MCF 10A (cell line): ENCODE data around the gene NLRP9. TPM values are rescaled to one million over a fixed set of nuclear protein-coding genes. Genes with fewer than 3 reads are reported as not detected.

Experiments used
- BruUV-seq: library from RNA; stranded (reverse); fragments of 400-500 nt; replicated peaks from 2 replicates; lab custom pipeline; 2021; lab: Mats Ljungman, UMichigan
- CTCF ChIA-PET: fragments of 300-600 bp; sonication (Branson Sonifier 250); formaldehyde crosslinking; extraction: SDS; loops from one replicate; lab custom pipeline; 2021; ENCODE audit warnings: antibody characterized with exemption, inconsistent platforms; lab: Yijun Ruan, JAX
- POLR2A ChIA-PET: fragments of 300-600, 350-650 bp; sonication (Branson Sonifier 250); formaldehyde crosslinking; extraction: SDS; loops from one replicate; lab custom pipeline; 2020; ENCODE audit warnings: antibody characterized with exemption, inconsistent platforms; lab: Yijun Ruan, JAX
- DNase-seq: peaks from one replicate; pipeline ENCODE4 v3.0.0-alpha.2; 2018; ENCODE audit not compliant: unreplicated experiment
- H3K27ac Mint-ChIP-seq: one replicate; pipeline ENCODE4 v1.8.0; 2022; ENCODE audit warnings: mild to moderate bottlenecking, low read depth, mixed read lengths; ENCODE audit not compliant: unreplicated experiment
- H3K27me3 Mint-ChIP-seq: one replicate; pipeline ENCODE4 v1.8.0; 2022; ENCODE audit warnings: mixed read lengths; ENCODE audit not compliant: insufficient read depth, unreplicated experiment
- H3K36me3 Mint-ChIP-seq: one replicate; pipeline ENCODE4 v1.8.0; 2022; ENCODE audit warnings: mild to moderate bottlenecking, moderate library complexity, mixed read lengths; ENCODE audit not compliant: insufficient read depth, unreplicated experiment
- H3K4me1 Mint-ChIP-seq: one replicate; pipeline ENCODE4 v1.8.0; 2022; ENCODE audit warnings: mixed read lengths; ENCODE audit not compliant: insufficient read depth, unreplicated experiment
- H3K4me3 Mint-ChIP-seq: one replicate; pipeline ENCODE4 v1.8.0; 2022; ENCODE audit warnings: mild to moderate bottlenecking, moderate library complexity, mixed read lengths; ENCODE audit not compliant: unreplicated experiment
- H3K9me3 Mint-ChIP-seq: one replicate; pipeline ENCODE4 v1.8.0; 2022; ENCODE audit warnings: mixed read lengths; ENCODE audit not compliant: unreplicated experiment
- intact Hi-C: fragments of 100-400 bp; cut with micrococcal nuclease; formaldehyde crosslinking; loops from 2 replicates; pipeline ENCODE4 v1.14.1; 2022
- total RNA-seq: library from RNA; stranded (reverse); gene quantifications from 2 replicates; pipeline ENCODE4 v1.2.3, GENCODE V29; 2022
- TF ChIP-seq, protein P1 (sequence below): fragments of 200-600 bp; IDR thresholded peaks from one replicate; pipeline ENCODE4 v1.8.0; 2022; ENCODE audit warnings: antibody characterized with exemption, mild to moderate bottlenecking; ENCODE audit not compliant: unreplicated experiment

NLRP9 gene
- total RNA-seq, 1 experiment from 2014 or later, result not detected

- BruUV-seq, result no TSS peak
- Mint-ChIP-seq H3K9me3 (no peaks in the 10 kb centered on the region), H3K4me3 (no peak overlapping the region), H3K4me1 (no peaks in the 10 kb centered on the region), H3K27ac (no peak overlapping the region), H3K27me3 (no peaks in the 10 kb centered on the region), H3K36me3 (peaks cover 50% of the 10 kb centered on the region)
- intact Hi-C loops, result no loop called here
- ChIA-PET CTCF (interaction anchor here (1.0 kb wide), 1 partner anchor 9 kb away, joined by 4 read pairs; no protein-coding TSS in a partner anchor), POLR2A (no interaction called here)
- TF ChIP-seq, protein P1, sequence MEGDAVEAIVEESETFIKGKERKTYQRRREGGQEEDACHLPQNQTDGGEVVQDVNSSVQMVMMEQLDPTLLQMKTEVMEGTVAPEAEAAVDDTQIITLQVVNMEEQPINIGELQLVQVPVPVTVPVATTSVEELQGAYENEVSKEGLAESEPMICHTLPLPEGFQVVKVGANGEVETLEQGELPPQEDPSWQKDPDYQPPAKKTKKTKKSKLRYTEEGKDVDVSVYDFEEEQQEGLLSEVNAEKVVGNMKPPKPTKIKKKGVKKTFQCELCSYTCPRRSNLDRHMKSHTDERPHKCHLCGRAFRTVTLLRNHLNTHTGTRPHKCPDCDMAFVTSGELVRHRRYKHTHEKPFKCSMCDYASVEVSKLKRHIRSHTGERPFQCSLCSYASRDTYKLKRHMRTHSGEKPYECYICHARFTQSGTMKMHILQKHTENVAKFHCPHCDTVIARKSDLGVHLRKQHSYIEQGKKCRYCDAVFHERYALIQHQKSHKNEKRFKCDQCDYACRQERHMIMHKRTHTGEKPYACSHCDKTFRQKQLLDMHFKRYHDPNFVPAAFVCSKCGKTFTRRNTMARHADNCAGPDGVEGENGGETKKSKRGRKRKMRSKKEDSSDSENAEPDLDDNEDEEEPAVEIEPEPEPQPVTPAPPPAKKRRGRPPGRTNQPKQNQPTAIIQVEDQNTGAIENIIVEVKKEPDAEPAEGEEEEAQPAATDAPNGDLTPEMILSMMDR, result no peak
- DNase-seq, result no peak
These were observed 37.4 kb downstream of the NLRP9 start for GRCh38 chr19:55700813-55701212.

DNA sequence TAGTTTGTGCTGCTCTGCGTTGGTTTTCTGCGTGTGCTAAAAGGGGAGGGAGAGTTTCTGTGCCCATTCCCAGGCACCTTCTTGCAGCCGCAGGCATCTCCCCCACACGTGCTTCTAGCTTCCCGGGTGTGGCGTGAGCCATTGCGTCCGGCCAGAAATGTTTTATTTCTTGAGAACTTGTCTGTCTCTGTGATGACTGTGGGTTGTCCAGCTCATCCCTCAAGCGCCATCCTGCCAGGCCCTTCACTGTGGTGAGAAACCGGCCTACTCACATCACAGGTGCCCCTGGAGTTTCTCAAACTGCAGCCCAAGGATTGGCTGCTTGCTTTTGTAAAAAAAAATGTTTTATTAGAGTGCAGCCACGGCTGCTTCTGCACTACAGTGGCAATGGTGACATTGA is 39.0 kb downstream of the NLRP9 start:
- no peak for DNase-seq
- TF ChIP-seq, protein P1, result no peak
- no peak overlapping the region for H3K4me3 Mint-ChIP-seq
- CTCF ChIA-PET, result no interaction called here
- no peaks in the 10 kb centered on the region for H3K27me3 Mint-ChIP-seq
- POLR2A ChIA-PET, result no interaction called here
- BruUV-seq, result no TSS peak
- no peak overlapping the region for H3K27ac Mint-ChIP-seq
- intact Hi-C loops, result no loop called here
- no peaks in the 10 kb centered on the region for H3K9me3 Mint-ChIP-seq
- no peaks in the 10 kb centered on the region for H3K4me1 Mint-ChIP-seq
- H3K36me3 Mint-ChIP-seq, result peaks cover 58% of the 10 kb centered on the region

DNA sequence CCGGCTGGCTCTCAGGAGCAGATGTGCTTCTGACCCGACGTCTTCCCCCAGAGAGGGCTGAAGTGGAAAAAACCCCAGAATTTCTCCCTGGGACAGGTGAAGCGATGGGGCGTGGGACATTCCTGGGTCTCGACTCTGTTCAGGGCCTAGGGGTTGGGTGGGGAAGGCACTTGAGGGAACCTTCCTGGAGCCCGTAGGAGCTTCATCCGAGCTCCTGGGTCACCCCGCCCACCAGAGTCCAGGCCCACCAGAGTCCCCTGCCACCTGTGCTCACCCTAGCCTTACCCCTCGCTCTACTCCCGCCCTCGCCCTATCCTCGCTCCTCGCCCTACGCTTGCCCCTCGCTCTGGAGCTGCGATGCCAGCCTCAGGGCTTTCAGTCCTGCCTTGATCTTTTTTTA is 39.9 kb downstream of the NLRP9 start:
- H3K27ac Mint-ChIP-seq, result no peak overlapping the region
- intact Hi-C loops, result no loop called here
- no peaks in the 10 kb centered on the region for H3K9me3 Mint-ChIP-seq
- no peaks in the 10 kb centered on the region for H3K4me1 Mint-ChIP-seq
- TF ChIP-seq, protein P1, result no peak
- DNase-seq, result no peak
- peaks cover 66% of the 10 kb centered on the region for H3K36me3 Mint-ChIP-seq
- ChIA-PET CTCF (no interaction called here), POLR2A (no interaction called here)
- H3K4me3 Mint-ChIP-seq, result no peak overlapping the region
- no TSS peak for BruUV-seq
- no peaks in the 10 kb centered on the region for H3K27me3 Mint-ChIP-seq

DNA sequence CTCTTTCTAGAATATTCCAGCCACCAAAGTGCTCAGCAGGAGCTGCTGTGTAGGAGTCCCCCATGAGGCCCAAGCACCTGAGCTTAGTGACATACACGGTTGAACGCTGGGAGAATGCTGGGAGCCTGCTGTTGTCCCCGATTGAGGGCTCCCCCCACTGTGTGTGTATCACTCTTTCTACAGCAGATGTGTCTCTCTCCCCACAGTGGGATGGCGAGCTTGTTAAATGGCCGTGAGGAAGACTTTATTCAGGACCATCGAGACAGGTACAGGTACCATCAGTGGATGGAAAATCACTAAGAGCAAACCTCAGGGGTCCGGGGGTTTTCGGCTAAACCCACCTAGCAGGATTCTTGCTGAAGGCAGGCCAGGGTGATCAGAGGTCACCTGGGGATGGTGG is 40.5 kb downstream of the NLRP9 start:
- peaks cover 66% of the 10 kb centered on the region for H3K36me3 Mint-ChIP-seq
- TF ChIP-seq, protein P1, result no peak
- no peak overlapping the region for H3K27ac Mint-ChIP-seq
- no peaks in the 10 kb centered on the region for H3K9me3 Mint-ChIP-seq
- CTCF ChIA-PET, result no interaction called here
- POLR2A ChIA-PET, result no interaction called here
- DNase-seq, result no peak
- no peaks in the 10 kb centered on the region for H3K4me1 Mint-ChIP-seq
- intact Hi-C loops, result no loop called here
- H3K4me3 Mint-ChIP-seq, result no peak overlapping the region
- H3K27me3 Mint-ChIP-seq, result no peaks in the 10 kb centered on the region
- no TSS peak for BruUV-seq
